GM19463 (cell line): Measurements from ENCODE around the gene DNAJB6.

Experiments used
- ATAC-seq: cut with Tn5 transposase; IDR thresholded peaks from one replicate; pipeline ENCODE4 v1.9.1; 2021; ENCODE audit warnings: mild to moderate bottlenecking, moderate library complexity; ENCODE audit not compliant: unreplicated experiment

DNAJB6 gene

DNA sequence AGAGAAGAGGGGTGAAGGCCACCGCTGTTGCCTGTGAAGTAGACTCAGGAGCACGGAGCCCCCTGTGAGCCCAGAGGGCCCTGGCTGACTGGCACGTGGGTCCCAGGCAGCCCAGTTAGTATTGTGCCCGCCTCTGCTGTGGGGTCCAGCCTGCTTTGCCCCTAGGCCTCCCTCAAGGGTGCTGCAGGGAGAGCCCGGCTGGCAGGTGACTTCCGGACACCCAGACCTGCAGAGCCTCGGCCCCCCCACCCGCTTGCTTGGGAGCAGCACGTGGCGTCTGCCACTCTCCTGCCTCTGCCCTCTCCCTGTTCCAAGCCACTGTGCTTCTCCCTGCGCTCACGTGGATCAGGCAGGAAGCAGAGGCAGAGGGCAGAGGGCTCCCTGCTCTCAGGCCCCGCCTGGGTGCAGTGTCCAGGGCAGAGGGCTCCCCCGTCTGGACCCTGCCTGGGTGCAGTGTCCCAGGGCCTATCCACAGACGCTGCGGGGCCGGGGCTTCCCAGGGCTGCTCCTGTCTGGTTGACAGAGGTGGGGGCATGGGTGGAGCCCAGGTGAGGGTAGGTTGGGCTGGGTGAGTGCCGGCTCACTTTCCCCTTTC is 88.4 kb downstream of the DNAJB6 start:
- ATAC-seq = no peak

DNA sequence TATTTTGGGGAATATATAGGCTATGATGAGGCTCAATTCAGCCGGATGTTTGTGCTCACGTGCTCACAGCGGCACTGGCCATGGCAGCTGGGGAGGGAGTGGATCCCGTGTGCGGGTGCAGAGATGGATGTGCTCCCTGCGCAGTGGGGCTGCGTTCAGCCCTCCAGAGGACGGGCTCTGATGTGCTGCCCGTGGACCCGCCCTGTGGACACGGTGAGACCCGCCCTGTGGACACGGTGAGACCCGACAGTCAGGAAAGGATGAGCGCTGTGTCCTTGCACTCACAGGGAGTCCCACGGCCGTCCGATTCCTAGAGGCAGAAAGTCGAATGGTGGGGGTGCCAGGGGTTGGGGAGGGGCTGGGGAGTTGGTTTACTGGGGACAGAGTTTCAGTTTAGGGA is 89.0 kb downstream of the DNAJB6 start:
- ATAC-seq = no peak

DNA sequence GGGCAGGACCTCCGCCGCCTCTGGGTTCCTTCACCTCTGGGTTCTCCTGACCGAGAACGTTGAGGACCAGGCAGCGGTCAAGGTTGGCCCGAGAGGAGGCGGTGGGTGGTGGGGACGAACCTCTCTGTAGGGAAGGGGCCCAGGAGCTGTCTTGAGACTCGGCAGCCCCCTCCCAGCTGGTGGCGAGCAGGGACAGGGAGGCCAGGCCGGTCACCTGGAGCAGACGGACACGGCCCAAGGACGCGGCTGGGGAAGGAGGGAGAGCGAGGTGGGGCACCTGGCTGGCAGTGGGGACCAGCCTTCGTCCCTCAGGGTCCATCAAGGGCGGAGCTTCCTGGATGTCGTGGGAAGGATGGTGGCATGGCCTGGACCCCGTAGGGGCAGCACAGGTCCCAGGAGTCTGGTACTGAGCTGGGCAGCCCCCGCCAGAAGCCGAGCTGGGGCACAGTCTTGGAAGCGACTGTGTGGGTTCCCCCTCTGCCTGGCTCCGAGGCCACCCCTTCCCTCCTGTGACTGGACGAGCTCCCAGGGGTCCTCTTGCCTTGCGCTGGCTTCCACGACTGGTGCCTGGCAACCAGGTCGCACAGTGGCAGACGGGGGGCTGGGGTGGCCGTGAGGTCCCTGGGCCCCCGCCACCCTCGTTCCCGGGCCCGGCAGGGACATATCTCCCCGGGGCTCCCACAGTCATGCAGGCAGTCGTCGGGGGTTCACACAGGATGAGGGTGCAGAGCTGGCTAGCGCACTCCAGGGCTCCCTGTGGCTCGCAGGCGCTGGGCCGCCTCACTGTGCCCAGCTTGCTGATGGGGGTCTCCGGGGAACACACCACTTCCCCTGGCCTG is 89.9 kb downstream of the DNAJB6 start:
- ATAC-seq = no peak

DNA sequence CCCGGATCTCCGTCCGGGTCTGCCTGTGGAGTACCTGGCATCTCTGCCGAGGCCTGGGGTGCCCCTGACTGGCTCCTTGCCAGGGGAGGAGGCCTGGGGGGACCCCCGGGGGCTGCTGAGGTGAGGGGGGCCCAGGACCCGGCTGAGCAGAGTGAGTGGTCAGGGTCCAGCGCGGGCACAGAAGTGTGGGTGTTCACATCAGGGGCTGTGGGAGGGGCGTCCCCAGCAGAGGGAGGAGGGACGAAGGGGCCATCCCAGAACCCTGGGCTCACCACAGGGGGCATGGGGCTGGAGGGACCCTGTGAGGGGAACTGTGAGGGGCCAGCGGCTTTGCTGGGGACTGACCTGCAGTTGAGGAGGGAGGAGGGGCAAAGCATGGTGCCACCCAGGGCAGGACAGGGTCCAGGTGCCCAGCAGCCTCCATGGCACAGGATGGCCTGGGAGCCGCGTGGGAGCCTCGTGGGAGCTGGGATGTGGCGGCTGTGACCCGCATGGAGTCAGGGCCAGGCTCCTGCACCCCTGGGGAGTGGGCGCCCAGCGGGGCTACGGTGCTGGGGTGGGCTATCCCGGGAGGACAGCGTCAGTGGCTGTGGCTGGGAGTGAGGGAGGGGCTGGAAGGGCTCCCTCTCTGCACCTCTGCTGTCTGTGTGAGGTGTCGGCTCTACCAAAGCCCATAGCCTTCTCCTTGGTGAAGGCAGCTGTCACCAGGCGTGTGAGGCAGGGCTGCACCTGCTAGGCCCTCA is 91.2 kb downstream of the DNAJB6 start:
- ATAC-seq = no peak

DNA sequence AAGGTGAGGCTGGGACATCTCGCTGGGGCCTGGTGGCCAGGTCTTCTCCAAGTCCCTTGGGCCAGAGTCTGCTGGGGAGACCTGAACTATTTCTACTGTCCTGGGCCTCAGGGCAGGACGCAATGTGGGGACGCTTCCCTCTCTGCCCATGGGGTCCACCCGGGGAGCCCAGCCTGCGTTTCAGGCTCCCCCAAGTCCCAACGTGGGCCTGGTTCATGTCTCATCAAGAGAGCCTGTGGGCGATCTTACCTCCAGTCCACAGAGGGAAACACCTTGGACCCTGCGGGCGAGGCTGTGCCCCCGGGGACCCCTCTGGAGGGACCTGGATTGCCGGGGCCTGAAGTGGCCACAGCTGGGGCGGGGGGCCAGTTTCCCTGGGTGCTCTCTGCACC is 91.7 kb downstream of the DNAJB6 start:
- no peak for ATAC-seq

DNA sequence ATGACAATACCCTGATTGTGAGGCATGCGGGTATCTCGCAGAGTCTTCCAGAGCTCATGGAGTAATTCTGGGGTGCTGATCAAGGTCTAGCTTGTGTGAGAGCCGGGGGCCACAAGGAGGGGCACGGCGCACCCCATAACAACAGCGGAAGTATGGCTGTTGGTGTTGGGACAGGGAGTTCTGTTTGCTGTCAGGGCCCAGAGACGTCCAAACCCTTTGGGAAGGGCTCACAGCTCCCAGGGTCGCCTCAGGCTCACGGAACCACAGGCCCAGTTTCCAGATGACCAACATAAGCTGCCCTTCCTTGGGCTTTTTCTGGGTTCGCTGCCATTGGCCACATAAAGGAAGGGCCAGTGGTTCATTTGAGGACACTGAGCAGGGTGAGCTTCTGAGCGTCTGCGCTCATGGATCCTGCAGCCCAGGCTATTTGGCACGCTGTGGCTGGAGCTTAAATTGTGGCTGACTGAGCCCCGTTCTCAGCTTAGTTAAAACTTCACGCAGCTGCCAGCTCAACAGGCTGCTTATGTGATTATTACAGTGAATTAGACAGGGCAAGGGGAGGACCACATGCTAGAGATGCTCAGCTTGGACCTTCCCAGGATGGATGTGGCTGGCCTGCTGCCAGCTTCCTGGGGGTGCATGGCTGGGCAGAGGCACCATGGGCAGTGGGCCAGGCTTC is 92.3 kb downstream of the DNAJB6 start:
- ATAC-seq = no peak

DNA sequence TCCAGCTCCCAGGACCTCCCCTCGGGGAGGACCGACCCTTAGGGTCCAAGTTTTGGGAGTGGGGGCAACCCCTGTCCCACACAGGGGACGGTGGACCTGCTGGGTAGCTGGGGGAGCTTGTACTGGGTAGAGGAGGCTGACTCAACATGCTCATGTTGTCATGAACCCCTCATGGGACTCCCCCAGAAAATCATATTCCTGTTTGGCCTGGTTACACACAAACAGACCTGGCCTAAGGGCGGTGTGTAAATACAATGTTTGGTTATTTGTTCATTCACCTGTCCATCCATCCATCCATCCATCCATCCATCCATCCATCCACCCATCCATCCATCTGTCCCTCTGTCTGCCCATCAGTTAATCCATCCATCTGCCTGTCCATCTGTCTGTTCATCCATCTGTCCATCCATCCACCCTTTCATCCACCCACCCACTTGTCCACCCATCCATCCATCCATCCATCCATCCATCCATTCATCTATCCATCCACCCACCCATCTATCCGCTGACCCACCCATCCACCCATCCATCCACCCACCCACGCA is 92.9 kb downstream of the DNAJB6 start:
- ATAC-seq = no peak

DNA sequence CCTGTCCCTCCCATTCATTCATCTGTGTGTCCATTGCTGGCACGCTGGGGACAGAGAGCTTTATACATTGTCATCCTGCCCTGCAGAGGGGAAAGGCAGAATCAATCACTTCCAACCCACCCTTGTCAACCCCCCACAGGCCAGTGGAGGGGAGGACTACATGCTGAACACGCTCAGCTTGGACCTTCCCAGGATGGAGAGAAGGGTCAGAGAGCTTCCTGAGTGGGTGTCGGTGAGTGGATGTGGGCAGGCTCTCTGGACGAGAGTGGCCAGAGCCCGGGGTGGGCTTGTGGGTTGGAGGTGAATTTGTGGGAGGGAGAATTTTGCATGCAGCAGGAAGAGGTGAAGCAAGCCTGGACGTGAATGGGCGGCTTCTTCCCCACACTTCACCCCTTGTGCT is 93.9 kb downstream of the DNAJB6 start:
- no peak for ATAC-seq

DNA sequence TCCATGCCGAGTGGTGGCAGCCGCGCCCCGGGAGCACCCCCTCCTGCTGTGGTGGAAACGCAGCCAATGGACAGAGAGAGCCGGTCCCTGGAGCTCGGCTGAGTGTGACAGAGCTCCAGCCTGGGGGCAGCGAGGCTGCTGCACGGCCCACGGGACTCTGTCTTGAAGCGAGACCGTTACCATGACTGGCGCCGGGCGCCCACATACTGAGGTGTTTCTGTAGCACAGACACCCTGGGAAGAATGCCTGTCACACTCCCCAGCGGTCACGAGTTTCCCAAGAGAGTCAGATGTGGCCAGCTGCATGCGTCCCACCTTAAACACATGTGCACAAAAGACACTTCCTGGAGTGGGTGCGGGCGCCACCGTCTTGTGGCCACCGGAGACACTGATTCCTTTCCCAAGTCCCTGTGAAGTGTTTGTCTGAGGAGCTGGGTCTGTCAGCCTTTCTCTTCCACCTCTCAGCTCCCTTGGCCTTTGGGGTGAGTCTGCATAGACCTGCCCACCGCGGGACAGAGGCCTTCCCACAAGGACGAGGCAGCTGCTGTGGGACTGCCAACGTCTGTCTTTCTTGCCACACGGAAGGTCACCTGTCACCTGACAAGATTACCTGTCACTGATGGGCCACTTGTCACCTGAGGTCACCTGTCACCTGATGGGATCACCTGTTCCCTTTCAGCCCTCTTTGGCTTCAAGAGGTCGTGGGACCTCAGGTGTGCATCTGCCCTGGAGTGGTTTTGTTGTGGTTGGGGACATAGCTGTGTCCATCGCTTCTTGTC is 94.6 kb downstream of the DNAJB6 start:
- ATAC-seq = no peak

DNA sequence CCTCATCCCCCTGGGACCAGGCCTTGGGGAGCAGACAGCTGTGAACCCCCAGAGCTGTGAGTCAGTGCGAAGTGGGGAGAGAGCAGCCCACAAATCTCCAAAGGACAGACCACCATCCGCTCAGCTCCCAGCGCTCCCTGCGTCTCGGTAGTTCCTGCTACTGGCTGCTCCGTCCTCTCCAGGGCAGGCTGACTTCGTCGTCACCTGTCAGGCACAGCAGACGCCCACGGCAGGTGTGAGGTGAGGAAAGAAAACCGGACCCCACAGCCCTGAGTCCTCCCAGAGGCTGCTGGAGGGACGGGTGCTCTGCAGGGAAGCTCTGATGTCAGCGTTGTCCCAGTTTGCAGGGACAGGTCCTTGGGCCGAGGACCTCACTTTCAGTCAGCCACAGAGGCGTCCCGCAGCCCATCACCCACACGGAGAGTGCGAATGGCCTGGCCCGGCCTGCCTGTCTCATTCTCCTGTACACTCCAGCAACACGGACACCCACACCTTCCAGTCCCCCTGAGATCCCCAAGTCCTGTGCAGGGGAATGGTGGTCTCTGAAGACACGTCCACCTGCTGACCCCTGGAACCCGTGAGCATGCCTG is 95.2 kb downstream of the DNAJB6 start:
- no peak for ATAC-seq

DNA sequence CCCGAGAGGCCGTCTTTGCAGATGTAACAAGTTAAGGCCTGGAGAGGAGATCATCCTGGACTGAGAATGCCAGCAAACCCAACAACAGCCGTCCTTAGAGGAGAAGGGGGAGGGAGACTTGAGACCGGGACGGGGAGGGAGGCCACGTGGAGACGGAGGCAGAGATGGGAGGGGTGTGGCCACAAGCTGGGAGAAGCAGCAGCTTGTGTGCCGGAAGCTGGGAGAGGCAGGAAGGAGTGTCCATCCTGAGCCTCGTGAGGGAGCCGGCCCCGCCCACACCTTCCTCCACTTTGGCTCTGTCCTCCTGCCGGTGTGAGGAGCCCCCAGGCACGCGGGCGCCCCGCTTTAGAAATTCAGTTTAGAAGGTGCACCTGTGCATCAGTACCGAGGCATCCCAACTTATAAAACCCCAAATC is 95.7 kb downstream of the DNAJB6 start:
- no peak for ATAC-seq

DNA sequence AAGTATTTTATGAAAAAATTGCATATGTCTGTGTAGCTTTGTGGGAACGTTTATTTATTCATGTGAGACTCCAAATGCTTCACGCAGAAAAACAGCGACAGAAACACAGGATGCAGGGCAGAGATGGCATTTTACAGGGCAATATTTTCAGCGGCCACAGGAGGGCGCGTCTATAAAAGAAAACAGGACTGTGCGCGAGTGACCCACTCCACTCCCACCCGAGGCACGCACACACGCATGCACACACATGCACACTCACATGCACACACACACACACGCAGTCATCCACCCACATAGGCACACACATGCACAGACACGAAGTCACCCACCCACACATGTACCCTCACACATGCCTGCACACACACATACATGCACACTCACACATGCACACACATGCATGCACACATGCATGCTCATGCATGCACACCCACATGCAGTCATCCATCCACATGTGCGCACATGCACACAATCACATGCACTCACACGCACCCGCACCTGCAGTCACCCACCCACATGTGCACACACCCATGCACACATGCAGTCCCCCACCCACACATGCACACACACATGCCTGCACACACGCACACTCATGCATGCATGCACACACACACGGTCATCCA is 96.3 kb downstream of the DNAJB6 start:
- ATAC-seq = no peak

DNA sequence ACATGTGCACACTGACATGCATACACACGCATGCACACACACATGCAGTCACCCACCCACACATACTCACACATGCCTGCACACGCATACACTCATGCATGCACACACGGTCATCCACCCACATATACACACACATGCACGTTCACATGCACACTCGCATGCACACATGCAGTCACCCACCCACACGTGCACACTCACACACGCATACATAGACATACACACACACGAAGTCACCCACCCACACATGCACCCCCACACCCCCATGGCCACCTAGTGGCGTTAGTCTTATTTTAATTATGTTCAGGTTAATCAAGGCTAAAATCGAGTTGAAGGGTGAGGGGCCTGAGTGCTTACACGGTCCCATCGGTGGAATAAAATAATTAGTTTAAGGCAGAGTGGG is 96.8 kb downstream of the DNAJB6 start:
- ATAC-seq = no peak

DNA sequence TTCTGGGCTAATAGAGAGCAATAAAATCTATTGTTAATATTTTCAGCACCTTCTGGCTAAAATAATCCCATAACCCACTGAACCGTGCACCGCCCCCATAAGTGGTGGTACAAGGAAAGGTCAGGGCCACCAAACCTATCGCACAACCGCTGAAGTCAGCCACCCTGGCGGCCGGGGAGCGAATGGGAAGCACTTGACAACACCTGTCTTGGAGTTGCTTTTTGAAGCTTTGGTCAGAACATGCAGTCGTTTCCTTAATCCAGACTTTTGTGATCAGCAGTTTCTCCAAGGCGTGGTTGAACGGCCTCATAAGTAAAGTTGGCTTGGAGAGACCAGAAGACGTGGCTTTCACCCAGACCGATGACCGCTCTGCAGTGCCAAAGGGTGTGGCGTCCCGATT is 97.4 kb downstream of the DNAJB6 start:
- no peak for ATAC-seq

DNA sequence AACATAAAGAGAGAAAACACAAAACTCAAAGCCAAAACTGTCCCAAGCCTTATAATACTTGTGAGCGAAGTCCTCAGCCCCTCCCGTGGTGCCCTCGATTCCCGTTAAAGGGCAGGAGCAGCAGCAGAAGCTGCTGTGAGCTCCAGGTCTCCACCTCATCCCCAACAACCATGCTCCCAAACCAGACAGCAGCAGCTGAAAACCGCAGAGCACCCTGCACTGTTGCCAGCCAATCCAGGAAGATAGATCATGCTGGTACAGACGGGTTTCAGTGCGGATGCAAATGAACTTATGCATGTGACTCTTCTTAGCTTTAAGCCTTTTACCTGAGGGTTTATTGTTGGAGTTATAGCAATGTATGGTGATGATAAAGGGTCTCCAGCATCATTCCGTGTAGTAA is 97.9 kb downstream of the DNAJB6 start:
- ATAC-seq = no peak

DNA sequence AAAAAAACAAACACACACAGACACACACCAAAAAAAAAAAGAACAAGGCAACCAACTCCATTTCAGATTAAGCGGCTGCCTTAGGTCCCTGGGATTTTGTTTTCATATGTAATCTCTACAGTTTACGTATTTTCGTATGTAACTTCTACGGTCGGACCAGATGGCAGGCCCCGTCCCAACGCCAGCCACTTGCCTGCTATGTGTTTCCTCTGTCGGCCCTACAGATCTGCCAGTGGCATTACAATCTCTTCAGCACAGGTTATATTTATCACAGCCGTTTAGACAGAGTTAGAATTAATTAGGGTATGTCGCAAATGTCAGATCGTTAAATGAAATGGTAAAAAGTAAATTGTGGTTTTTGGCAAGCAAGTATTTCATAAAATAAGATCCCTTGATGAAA is 99.3 kb downstream of the DNAJB6 start:
- no peak for ATAC-seq

DNA sequence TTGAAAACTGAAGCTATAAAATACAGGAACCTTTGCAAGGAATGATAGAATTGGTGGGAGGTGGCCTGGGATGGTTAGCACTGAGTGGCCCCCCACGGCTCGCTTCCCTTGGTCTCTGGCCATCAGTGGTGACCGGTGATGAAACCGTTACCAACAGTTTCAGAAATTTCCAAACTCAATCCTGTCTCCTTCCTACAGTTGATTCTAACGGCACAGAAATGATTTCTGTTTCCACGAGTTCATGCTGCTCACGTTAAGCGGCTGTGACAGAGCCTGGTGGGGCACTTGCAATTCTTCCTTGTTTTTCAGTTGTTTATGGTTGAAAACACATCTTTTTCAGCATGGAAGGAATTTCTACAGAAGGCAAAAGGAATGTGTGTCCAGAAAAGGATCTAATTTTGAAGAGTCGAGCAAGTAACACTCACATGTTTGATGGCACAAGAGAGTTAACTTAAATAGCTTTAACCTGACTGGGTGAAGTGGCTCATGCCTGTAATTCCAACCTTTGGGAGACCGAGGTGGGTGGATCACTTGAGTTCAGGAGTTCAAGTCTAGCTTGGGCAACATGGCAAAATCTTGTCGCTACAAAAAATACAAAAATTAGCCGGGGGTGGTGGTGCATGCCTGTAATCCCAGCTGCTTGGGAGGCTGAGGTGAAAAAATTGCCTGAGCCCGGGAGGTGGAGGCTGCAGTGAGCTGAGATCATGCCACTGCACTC is 100.1 kb downstream of the DNAJB6 start:
- no peak for ATAC-seq

DNA sequence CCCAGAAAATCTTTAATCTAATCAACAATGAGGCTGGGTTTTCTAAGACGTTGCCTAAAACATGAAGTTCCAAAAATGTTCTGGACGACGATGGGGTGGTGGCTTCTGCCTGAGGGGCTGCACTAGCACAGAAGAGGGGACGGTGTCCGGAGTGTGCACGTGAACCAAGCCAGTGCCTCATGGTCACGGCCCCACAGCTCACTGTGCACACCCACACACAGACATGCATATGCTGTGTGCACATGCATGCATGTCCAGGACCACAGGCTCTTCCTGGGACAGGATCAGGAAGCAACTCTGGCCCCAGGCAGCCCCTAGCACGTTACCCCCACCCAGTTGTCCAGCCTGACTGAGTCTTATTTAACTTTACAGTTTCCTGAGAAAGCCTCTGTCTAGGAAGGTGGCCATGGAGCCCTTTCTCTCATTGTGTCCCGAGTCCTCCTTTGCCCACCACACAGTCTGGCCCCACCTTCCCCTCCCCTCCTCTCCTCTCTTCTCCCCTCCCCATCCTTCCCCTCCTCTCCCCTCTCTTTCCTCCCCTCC is 100.8 kb downstream of the DNAJB6 start:
- ATAC-seq = no peak
